ENCODE results near the gene FTCDNL1.

Gene FTCDNL1

GRCh38 chr2:199841409-199841808 lies 9.6 kb downstream of the FTCDNL1 start:
- DNase-seq: no peak

GRCh38 chr2:199838399-199838798 lies 12.6 kb downstream of the FTCDNL1 start:
- DNase-seq: no peak

GRCh38 chr2:199836943-199837342 lies 14.0 kb downstream of the FTCDNL1 start:
- DNase-seq: no peak

- no peak for DNase-seq
Measured at GRCh38 chr2:199833525-199833924, 17.5 kb downstream of the FTCDNL1 start.

- no peak for DNase-seq
Measured at GRCh38 chr2:199830531-199830930, 20.5 kb downstream of the FTCDNL1 start.

- DNase-seq: no peak
Measured at GRCh38 chr2:199829628-199830027, 21.4 kb downstream of the FTCDNL1 start.

GRCh38 chr2:199819746-199820145 lies 31.2 kb downstream of the FTCDNL1 start:
- DNase-seq: no peak

- DNase-seq: no peak
Measured at GRCh38 chr2:199818754-199819153, 32.2 kb downstream of the FTCDNL1 start.

- DNase-seq: no peak
Measured at GRCh38 chr2:199818026-199818425, 33.0 kb downstream of the FTCDNL1 start.

GRCh38 chr2:199814817-199815211 lies 36.2 kb downstream of the FTCDNL1 start:
- DNase-seq: no peak

GRCh38 chr2:199814101-199814816 lies 36.7 kb downstream of the FTCDNL1 start:
- no peak for DNase-seq

- no peak for DNase-seq
Measured at GRCh38 chr2:199812493-199812892, 38.5 kb downstream of the FTCDNL1 start.

- DNase-seq: no peak
Measured at GRCh38 chr2:199811346-199811745, 39.6 kb downstream of the FTCDNL1 start.

GRCh38 chr2:199810422-199811171 lies 40.4 kb downstream of the FTCDNL1 start:
- DNase-seq: no peak

GRCh38 chr2:199807966-199808365 lies 43.0 kb downstream of the FTCDNL1 start:
- DNase-seq: no peak

- no peak for DNase-seq
Measured at GRCh38 chr2:199806179-199806578, 44.8 kb downstream of the FTCDNL1 start.

- no peak for DNase-seq
Measured at GRCh38 chr2:199804831-199805230, 46.2 kb downstream of the FTCDNL1 start.

- DNase-seq: no peak
Measured at GRCh38 chr2:199798831-199799580, 52.0 kb downstream of the FTCDNL1 start.

GRCh38 chr2:199797431-199798403 lies 53.3 kb downstream of the FTCDNL1 start:
- DNase-seq: no peak

GRCh38 chr2:199792381-199792780 lies 58.6 kb downstream of the FTCDNL1 start:
- no peak for DNase-seq

- DNase-seq: no peak
Measured at GRCh38 chr2:199791326-199791725, 59.7 kb downstream of the FTCDNL1 start.

- DNase-seq: no peak
Measured at GRCh38 chr2:199784512-199784911, 66.5 kb downstream of the FTCDNL1 start.

Measured in CD4-positive, alpha-beta T cell treated with Interferon alpha-2 for 1 hour (primary cell).